Esophagus squamous epithelium (tissue), 5 donors: Measurements from ENCODE around the gene PLEKHA5. TPM values are rescaled to one million over a fixed set of nuclear protein-coding genes. Genes with fewer than 3 reads are reported as not detected.

Experiments used
- DNase-seq: peaks from one replicate; lab custom pipeline; 2025; lab: John Stamatoyannopoulos, UW
- H3K27ac ChIP-seq, 4 donors: fragments of 200-600 bp; sonication (generic); one replicate each; pipeline ENCODE4 v1.5.1; 2016 to 2019; ENCODE audit warnings: mild to moderate bottlenecking in 1 of 4
- H3K27me3 ChIP-seq, 4 donors: fragments of 200-600 bp; sonication (generic); 1 replicate in 3 of 4; 2 replicates in 1 of 4; pipeline versions ENCODE4 v1.5.1 to v1.6.0; 2017 to 2021; ENCODE audit warnings: antibody characterized with exemption in 1 of 4
- H3K36me3 ChIP-seq, 3 donors: fragments of 200-600 bp; sonication (generic); one replicate each; pipeline ENCODE4 v1.5.1; 2016 to 2019
- H3K4me1 ChIP-seq, 3 donors: fragments of 200-600 bp; sonication (generic); one replicate each; pipeline ENCODE4 v1.5.1; 2017 to 2019
- H3K4me3 ChIP-seq, 4 donors: fragments of 200-600 bp; sonication (generic); 1 replicate in 3 of 4; 2 replicates in 1 of 4; pipeline ENCODE4 v1.5.1; 2016 to 2019; ENCODE audit warnings: mild to moderate bottlenecking in 2 of 4, moderate library complexity in 1 of 4
- H3K9me3 ChIP-seq, 3 donors: fragments of 200-600 bp; sonication (generic); one replicate each; pipeline ENCODE4 v1.5.1; 2016 to 2019
- CTCF ChIP-seq, 6 experiments: fragments of 450-650 bp in 4 of 6; fragments of 200-600 bp in 2 of 6; sonication (generic) in 2 of 6; IDR thresholded peaks; one replicate each; pipeline ENCODE4 v1.5.1; 2016 to 2019; ENCODE audit warnings: antibody characterized with exemption in 6 of 6, mild to moderate bottlenecking in 4 of 6, moderate library complexity in 4 of 6
- POLR2A ChIP-seq, 4 donors: fragments of 450-650 bp; IDR thresholded peaks; one replicate each; pipeline ENCODE4 v1.6.1; 2017; ENCODE audit warnings: antibody characterized with exemption in 4 of 4, mild to moderate bottlenecking in 4 of 4, moderate library complexity in 3 of 4
- WGBS, 2 donors: methylation state at CpG; one replicate each; pipeline ENCODE4 v1.1.5; 2018; 5-methylcytosine and 5-hydroxymethylcytosine counted together
- intact Hi-C: fragments of 100-400 bp; cut with DNase I; formaldehyde crosslinking; loops from one replicate; pipeline ENCODE4 v1.15.0; 2022
- total RNA-seq, 4 donors: library from RNA; depleted of rRNA; stranded (reverse); fragments of >200 nt; gene quantifications; one replicate each; pipeline ENCODE4 v1.1.0, GENCODE V29; 2016
- donor health status: DM: yes; HTN: yes; CAD: no.

The PLEKHA5 gene
- total RNA-seq, 4 donors from 2014 or later, result 16.1 to 43.7 (median 29.3) TPM

GRCh38 chr12:19105463-19105862 is 24.1 kb upstream of the PLEKHA5 start:
- no peak for DNase-seq
- Histone ChIP-seq H3K4me1 (no peaks in the 10 kb centered on the region), H3K4me3 (no peak overlapping the region), H3K9me3 (no peaks in the 10 kb centered on the region), H3K27me3 (no peaks in the 10 kb centered on the region), H3K36me3 (no peaks in the 10 kb centered on the region), H3K27ac (no peak overlapping the region)
- intact Hi-C loops, result no loop called here
- no peak for TF ChIP-seq CTCF (IDR thresholded peaks at IDR 0.05)
- 64 to 84% methylated on average over 3 of the region's 3 CpGs for WGBS, 2 donors

- 85 to 98% methylated on average over 11 to 23 of the region's 24 CpGs for WGBS, 2 donors
- intact Hi-C loops, result no loop called here
- no peaks in the 10 kb centered on the region for H3K4me1 ChIP-seq
Measured at GRCh38 chr12:19107750-19108149, 21.8 kb upstream of the PLEKHA5 start.

GRCh38 chr12:19110221-19110940 is 19.2 kb upstream of the PLEKHA5 start:
- Histone ChIP-seq H3K27me3 (no peaks in the 10 kb centered on the region), H3K36me3 (no peaks in the 10 kb centered on the region), H3K4me3 (no peak overlapping the region), H3K27ac (no peak overlapping the region), H3K4me1 (no peaks in the 10 kb centered on the region), H3K9me3 (no peaks in the 10 kb centered on the region)
- no peak for TF ChIP-seq CTCF (IDR thresholded peaks at IDR 0.05)
- no peak for TF ChIP-seq POLR2A (IDR thresholded peaks at IDR 0.05)
- intact Hi-C loops, result no loop called here
- no peak for DNase-seq
- 67 to 68% methylated on average over 3 of the region's 3 CpGs for WGBS, 2 donors

More at GRCh38 chr12:19107750-19108149, 21.8 kb upstream of the PLEKHA5 start:
- Histone ChIP-seq H3K9me3 (no peaks in the 10 kb centered on the region), H3K27me3 (no peaks in the 10 kb centered on the region), H3K4me3 (no peak overlapping the region), H3K27ac (no peak overlapping the region), H3K36me3 (no peaks in the 10 kb centered on the region)
- no peak for TF ChIP-seq CTCF (IDR thresholded peaks at IDR 0.05)
- DNase-seq, result no peak

GRCh38 chr12:19113464-19113863 is 16.1 kb upstream of the PLEKHA5 start:
- no peaks in the 10 kb centered on the region for H3K27me3 ChIP-seq
- 95% methylated on average over 3 of the region's 3 CpGs for WGBS, 2 donors
- no peak overlapping the region for H3K4me3 ChIP-seq
- H3K4me1 ChIP-seq, result no peaks in the 10 kb centered on the region
- no peak overlapping the region for H3K27ac ChIP-seq
- no peak for TF ChIP-seq CTCF (IDR thresholded peaks at IDR 0.05)
- TF ChIP-seq POLR2A (IDR thresholded peaks at IDR 0.05), result no peak
- intact Hi-C loops, result no loop called here
- H3K9me3 ChIP-seq, result no peaks in the 10 kb centered on the region
- H3K36me3 ChIP-seq, result no peaks in the 10 kb centered on the region
- DNase-seq, result no peak

- no peak overlapping the region for H3K27ac ChIP-seq
- H3K36me3 ChIP-seq, result no peaks in the 10 kb centered on the region
- DNase-seq, result no peak
- no peak for TF ChIP-seq POLR2A (IDR thresholded peaks at IDR 0.05)
- TF ChIP-seq CTCF (IDR thresholded peaks at IDR 0.05), result no peak
- H3K4me3 ChIP-seq, result no peak overlapping the region
- intact Hi-C loops, result no loop called here
- no peaks in the 10 kb centered on the region for H3K4me1 ChIP-seq
- H3K9me3 ChIP-seq, result no peaks in the 10 kb centered on the region
- WGBS, 2 donors, result 21 to 80% methylated on average over 1 of the region's 1 CpG
- no peaks in the 10 kb centered on the region for H3K27me3 ChIP-seq
Measured at GRCh38 chr12:19115285-19115684, 14.2 kb upstream of the PLEKHA5 start.
